PC-3 (cell line): ENCODE results near the gene HSD17B12. TPM values are rescaled to one million over a fixed set of nuclear protein-coding genes. Genes with fewer than 3 reads are reported as not detected.

Source experiments
- ATAC-seq: fragments of 200-7000 bp; cut with Tn5 transposase; 2 replicates; pipeline ENCODE4 v1.9.1; 2020; ENCODE audit warnings: mild to moderate bottlenecking, moderate library complexity
- BruUV-seq: library from RNA; stranded (reverse); fragments of 400-500 nt; replicated peaks from 2 replicates; lab custom pipeline; 2021; lab: Mats Ljungman, UMichigan
- CTCF ChIA-PET: fragments of 300-600 bp; sonication (Branson Sonifier 250); formaldehyde crosslinking; loops from one replicate; lab custom pipeline; 2022; ENCODE audit warnings: antibody characterized with exemption; lab: Charles Lee
- POLR2A ChIA-PET: fragments of 300-600 bp; sonication (Branson Sonifier 250); formaldehyde crosslinking; loops from one replicate; lab custom pipeline; 2022; ENCODE audit warnings: antibody characterized with exemption; ENCODE audit not compliant: unreplicated experiment; lab: Charles Lee
- DNase-seq: peaks from one replicate; pipeline ENCODE4 v3.0.0-alpha.2; 2015
- H2AFZ ChIP-seq: fragments of 300-600 bp; sonication (generic); 2 replicates; pipeline ENCODE4 v1.6.0; 2016; ENCODE audit warnings: antibody characterized with exemption, low read length
- H3F3A ChIP-seq: fragments of 300-600 bp; sonication (generic); one replicate; pipeline ENCODE4 v1.6.0; 2017; ENCODE audit warnings: antibody characterized with exemption, low read length, control low read depth, mild to moderate bottlenecking; ENCODE audit not compliant: unreplicated experiment
- H3K27ac ChIP-seq: fragments of 300-600 bp; sonication (generic); 2 replicates; pipeline ENCODE4 v1.5.1; 2016; ENCODE audit warnings: mild to moderate bottlenecking, low read length
- H3K27me3 ChIP-seq: fragments of 300-600 bp; sonication (generic); 2 replicates; pipeline ENCODE4 v1.6.1; 2016; ENCODE audit warnings: low read length, mixed read lengths
- H3K36me3 ChIP-seq: fragments of 300-600 bp; sonication (generic); 2 replicates; pipeline ENCODE4 v1.6.1; 2016; ENCODE audit warnings: low read depth, mixed run types, low read length, mixed read lengths
- H3K4me1 ChIP-seq: fragments of 300-600 bp; sonication (generic); 2 replicates; pipeline ENCODE4 v1.5.1; 2016; ENCODE audit warnings: low read length; ENCODE audit not compliant: insufficient read depth
- H3K4me2 ChIP-seq: fragments of 300-600 bp; sonication (generic); 2 replicates; pipeline ENCODE4 v1.6.0; 2016; ENCODE audit warnings: low read length
- H3K4me3 ChIP-seq: fragments of 300-600 bp; sonication (generic); 2 replicates; pipeline ENCODE4 v1.5.1; 2016; ENCODE audit warnings: mild to moderate bottlenecking, low read length, mixed read lengths
- H3K79me2 ChIP-seq: fragments of 300-600 bp; sonication (generic); 2 replicates; pipeline ENCODE4 v1.6.1; 2017; ENCODE audit warnings: low read length, mixed read lengths
- H3K9ac ChIP-seq: fragments of 300-600 bp; sonication (generic); 2 replicates; pipeline ENCODE4 v1.6.0; 2016; ENCODE audit warnings: mild to moderate bottlenecking, low read length
- H3K9me2 ChIP-seq: fragments of 300-600 bp; sonication (generic); replicated peaks from 2 replicates; pipeline ENCODE4 v1.6.1; 2016; ENCODE audit warnings: mixed run types, low read length, mixed read lengths
- H3K9me3 ChIP-seq: fragments of 300-600 bp; sonication (generic); 2 replicates; pipeline ENCODE4 v1.6.1; 2016; ENCODE audit warnings: low read length, mixed read lengths
- H4K20me1 ChIP-seq: fragments of 300-600 bp; sonication (generic); 2 replicates; pipeline ENCODE4 v1.6.1; 2016; ENCODE audit warnings: low read length, mixed read lengths
- EZH2 ChIP-seq: fragments of 300-600 bp; sonication (generic); IDR thresholded peaks from one replicate; pipeline ENCODE4 v1.6.1; 2017; ENCODE audit warnings: antibody characterized with exemption, mild to moderate bottlenecking, low read length; ENCODE audit not compliant: unreplicated experiment
- EZH2phosphoT487 ChIP-seq: fragments of 300-600 bp; sonication (generic); IDR thresholded peaks from 2 replicates; pipeline ENCODE4 v1.6.1; 2018; ENCODE audit warnings: mild to moderate bottlenecking, antibody characterized with exemption, low read length, borderline replicate concordance
- intact Hi-C: fragments of 100-400 bp; cut with micrococcal nuclease; formaldehyde crosslinking; loops from 2 replicates; pipeline ENCODE4 v1.9.0; 2023
- total RNA-seq: library from RNA; depleted of rRNA; stranded (reverse); fragments of >200 nt; gene quantifications from 2 replicates; pipeline ENCODE4 v1.2.3, GENCODE V29; 2014
- TF ChIP-seq, protein P1 (sequence below): fragments of 300-600 bp; sonication (generic); conservative IDR thresholded peaks from 2 replicates; pipeline ENCODE4 v1.5.1; 2017; ENCODE audit warnings: antibody characterized with exemption, low read depth, mild to moderate bottlenecking, low read length

Gene HSD17B12
- total RNA-seq, 1 experiment from 2014 or later: 77.6 TPM

DNA sequence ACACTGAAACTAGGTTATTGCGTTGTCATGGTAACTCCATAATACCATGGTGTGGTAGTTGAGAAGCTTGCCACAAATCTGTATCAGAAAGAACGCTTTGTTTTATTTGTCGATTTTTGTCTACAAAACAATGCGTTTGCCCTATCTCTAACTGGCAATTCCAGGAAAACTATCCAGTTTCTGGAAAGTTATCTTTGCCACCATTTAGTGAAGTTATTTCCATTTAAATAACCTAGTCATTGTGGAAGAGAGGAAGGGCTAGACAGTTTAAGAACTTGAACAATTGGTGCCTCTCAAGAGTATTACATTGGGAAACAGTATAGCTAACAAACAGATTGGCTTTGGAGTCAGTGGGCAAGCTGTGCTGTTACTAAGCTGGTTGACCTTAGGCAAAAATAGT, 7.9 kb downstream of the HSD17B12 start:
- Histone ChIP-seq H3F3A (no peaks in the 10 kb centered on the region), H4K20me1 (peaks cover 16% of the 10 kb centered on the region; the same call in 1 of the 2 replicates), H3K4me3 (no peak overlapping the region), H3K4me2 (no peak overlapping the region), H3K9me2 (no peaks in the 10 kb centered on the region), H3K79me2 (peaks cover 89% of the 10 kb centered on the region), H3K27ac (no peak overlapping the region), H3K27me3 (no peaks in the 10 kb centered on the region), H3K9ac (no peak overlapping the region), H2AFZ (no peak overlapping the region), H3K4me1 (peaks cover 5% of the 10 kb centered on the region), H3K9me3 (no peaks in the 10 kb centered on the region), H3K36me3 (peaks cover 14% of the 10 kb centered on the region)
- DNase-seq (no peak), ATAC-seq (no peak)
- no TSS peak for BruUV-seq
- ChIA-PET POLR2A (no interaction called here), CTCF (no interaction called here)
- TF ChIP-seq EZH2phosphoT487: no peak
- TF ChIP-seq, protein P1, sequence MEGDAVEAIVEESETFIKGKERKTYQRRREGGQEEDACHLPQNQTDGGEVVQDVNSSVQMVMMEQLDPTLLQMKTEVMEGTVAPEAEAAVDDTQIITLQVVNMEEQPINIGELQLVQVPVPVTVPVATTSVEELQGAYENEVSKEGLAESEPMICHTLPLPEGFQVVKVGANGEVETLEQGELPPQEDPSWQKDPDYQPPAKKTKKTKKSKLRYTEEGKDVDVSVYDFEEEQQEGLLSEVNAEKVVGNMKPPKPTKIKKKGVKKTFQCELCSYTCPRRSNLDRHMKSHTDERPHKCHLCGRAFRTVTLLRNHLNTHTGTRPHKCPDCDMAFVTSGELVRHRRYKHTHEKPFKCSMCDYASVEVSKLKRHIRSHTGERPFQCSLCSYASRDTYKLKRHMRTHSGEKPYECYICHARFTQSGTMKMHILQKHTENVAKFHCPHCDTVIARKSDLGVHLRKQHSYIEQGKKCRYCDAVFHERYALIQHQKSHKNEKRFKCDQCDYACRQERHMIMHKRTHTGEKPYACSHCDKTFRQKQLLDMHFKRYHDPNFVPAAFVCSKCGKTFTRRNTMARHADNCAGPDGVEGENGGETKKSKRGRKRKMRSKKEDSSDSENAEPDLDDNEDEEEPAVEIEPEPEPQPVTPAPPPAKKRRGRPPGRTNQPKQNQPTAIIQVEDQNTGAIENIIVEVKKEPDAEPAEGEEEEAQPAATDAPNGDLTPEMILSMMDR: no peak
- no peak for TF ChIP-seq EZH2
- intact Hi-C loops: no loop called here

DNA sequence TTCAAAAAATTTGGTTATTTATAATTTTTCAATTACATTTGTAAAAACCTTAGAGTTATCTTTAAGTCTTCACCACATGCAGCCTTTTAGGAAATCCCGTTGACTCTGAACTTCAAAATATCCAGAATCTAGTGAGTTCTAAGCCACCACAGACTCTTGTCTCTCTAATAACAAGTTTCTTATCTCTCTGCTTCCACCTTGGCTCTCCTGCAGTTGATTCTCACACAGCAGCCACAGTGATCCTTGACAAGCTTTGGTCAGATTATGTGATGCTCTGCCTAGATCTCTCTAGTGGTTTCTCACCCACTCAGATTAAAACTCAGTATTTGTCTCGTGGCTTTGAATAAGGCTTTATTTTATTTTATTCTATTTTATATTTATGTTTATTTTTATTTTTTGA, 8.6 kb downstream of the HSD17B12 start:
- CTCF ChIA-PET: no interaction called here
- Histone ChIP-seq H3K27me3 (no peaks in the 10 kb centered on the region), H4K20me1 (peaks cover 18% of the 10 kb centered on the region; the same call in 1 of the 2 replicates), H3K27ac (no peak overlapping the region), H3K4me1 (peaks cover 4% of the 10 kb centered on the region; the same call in 1 of the 2 replicates), H3F3A (no peaks in the 10 kb centered on the region), H3K9me3 (no peaks in the 10 kb centered on the region), H3K79me2 (peaks cover 89% of the 10 kb centered on the region), H3K36me3 (peaks cover 10% of the 10 kb centered on the region), H3K4me2 (no peak overlapping the region), H2AFZ (no peak overlapping the region), H3K9me2 (no peaks in the 10 kb centered on the region), H3K9ac (no peak overlapping the region), H3K4me3 (no peak overlapping the region)
- BruUV-seq: no TSS peak
- ATAC-seq: no peak
- TF ChIP-seq, protein P1: no peak
- no peak for TF ChIP-seq EZH2
- no peak for TF ChIP-seq EZH2phosphoT487
- no peak for DNase-seq
- POLR2A ChIA-PET: no interaction called here
- intact Hi-C loops: no loop called here

- H3K4me2 ChIP-seq: no peak overlapping the region
- no peaks in the 10 kb centered on the region for H3F3A ChIP-seq
- H3K36me3 ChIP-seq: no peaks in the 10 kb centered on the region; the same call in 1 of the 2 replicates
- H4K20me1 ChIP-seq: peaks cover 4% of the 10 kb centered on the region; the same call in 1 of the 2 replicates
- 0 out of 2 replicates have a peak, but pooled peaks cover 4% of the 10 kb centered on the region for H3K4me1 ChIP-seq
- H2AFZ ChIP-seq: no peak overlapping the region
- no TSS peak for BruUV-seq
- no peak overlapping the region for H3K4me3 ChIP-seq
- POLR2A ChIA-PET: no interaction called here
- DNase-seq (no peak), ATAC-seq (no peak)
- H3K9me3 ChIP-seq: no peaks in the 10 kb centered on the region
- H3K27ac ChIP-seq: no peak overlapping the region
- intact Hi-C loops: no loop called here
- no peak for TF ChIP-seq EZH2phosphoT487
- TF ChIP-seq, protein P1: no peak
- TF ChIP-seq EZH2: no peak
- peaks cover 79% of the 10 kb centered on the region for H3K79me2 ChIP-seq
- H3K9me2 ChIP-seq: no peaks in the 10 kb centered on the region
- no peaks in the 10 kb centered on the region for H3K27me3 ChIP-seq
- CTCF ChIA-PET: no interaction called here
- no peak overlapping the region for H3K9ac ChIP-seq
These were observed 10.6 kb downstream of the HSD17B12 start for GRCh38 chr11:43690929-43691725.
